HG03066 (cell line): ENCODE results near the gene MYO7B.

Source experiments
- ATAC-seq: cut with Tn5 transposase; IDR thresholded peaks from one replicate; pipeline ENCODE4 v1.9.1; 2021; ENCODE audit warnings: low read depth; ENCODE audit not compliant: unreplicated experiment

The MYO7B gene

DNA sequence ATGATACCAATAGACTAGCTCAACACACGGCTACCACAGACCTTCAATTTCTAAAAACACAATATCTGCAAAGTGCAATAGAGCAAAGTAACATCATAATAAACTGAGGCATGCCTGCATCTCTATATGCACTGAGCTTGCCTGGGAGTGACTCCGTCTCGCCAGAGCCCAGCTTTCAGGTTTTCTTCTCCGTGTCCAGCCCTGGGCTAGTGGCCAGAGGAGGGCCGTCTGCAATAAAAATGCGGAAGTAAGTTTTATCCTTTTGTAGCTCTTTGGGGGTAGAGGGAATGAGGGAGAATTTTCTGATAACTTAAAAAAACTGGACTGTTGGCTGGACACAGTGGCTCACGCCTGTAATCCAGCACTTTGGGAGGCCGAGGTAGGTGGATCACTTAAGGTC lies 69.5 kb downstream of the MYO7B start:
- no peak for ATAC-seq

DNA sequence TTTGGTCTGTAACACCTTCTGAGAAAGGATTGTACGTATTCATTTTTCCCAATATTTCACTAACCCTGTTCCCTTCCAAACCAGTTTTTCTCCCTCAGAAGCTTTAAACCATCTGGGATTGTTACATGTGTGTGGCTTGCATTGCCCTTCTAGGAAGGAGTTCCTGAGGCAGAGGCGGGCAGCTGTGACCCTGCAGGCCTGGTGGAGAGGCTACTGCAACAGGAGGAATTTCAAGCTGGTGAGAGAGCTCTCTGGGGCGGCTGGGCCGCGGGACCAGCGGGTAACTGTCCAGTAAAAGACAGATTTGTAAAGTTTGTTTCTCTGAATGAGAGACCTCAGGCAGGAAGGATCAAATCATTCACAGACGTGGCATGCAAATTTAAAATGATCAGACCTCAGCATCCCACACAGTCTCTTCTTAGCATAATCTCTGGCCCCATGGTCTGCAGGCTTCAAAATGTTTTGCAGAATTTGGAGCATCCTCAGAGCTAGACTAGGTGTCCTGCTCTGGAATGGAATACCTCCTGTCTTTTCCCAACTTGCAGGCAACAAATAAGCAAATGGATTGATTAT lies 70.3 kb downstream of the MYO7B start:
- ATAC-seq = no peak

DNA sequence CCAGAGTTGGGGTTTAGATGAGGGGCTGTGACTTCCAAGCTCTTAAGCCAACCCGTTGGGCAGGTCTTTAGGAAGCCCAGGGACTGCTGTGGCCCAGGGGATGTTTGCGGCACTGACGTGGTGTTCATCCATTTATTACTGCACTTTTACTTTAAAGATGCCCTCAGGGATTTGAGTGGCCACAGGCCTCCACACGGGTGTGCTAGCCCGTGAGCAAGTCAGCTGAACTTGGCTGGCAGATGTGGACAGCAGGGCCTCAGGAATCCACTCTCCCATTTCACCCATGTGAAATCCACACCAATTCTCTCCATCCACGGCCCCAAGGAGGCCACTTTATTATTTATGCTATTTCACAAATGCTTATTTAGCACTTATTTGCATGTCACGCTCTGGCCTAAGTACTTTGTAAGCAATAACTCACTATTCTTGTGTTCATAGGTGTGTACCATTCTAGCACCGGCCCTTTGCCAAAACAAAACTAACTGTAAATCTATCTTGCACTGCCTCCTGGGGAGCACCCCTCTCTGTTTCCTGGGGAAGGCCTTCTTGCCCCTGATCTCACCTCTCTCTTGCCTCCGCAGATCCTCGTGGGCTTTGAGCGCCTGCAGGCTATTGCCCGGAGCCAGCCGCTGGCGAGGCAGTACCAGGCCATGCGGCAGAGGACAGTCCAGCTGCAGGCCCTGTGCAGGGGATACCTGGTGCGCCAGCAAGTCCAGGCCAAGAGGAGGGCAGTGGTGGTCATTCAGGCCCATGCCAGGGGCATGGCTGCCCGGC lies 71.3 kb downstream of the MYO7B start:
- no peak for ATAC-seq

DNA sequence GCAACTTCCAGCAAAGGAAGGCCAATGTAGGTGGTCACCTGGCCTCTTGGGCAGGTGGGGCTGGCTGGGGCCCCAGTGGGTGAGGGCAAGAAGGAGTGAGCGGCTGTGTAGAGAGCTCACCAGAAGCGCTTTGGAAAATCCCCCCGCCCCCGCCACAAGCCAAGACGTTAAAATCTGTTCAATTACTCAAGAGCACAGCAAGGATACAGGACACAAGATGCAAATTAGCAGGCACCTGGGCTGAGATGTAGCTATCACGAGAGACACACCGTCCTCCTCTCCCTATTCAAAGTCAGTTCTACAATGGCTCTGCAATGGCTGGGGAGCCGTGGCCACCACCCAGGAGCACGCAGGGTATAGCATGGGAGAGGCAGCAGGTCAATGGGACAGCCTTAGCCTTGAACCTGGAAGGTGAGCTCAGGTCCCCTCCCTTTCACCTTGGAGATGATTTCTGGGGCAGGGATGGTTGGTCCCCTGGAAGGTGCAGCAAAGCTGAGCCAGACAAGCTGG lies 72.0 kb downstream of the MYO7B start:
- ATAC-seq = no peak

DNA sequence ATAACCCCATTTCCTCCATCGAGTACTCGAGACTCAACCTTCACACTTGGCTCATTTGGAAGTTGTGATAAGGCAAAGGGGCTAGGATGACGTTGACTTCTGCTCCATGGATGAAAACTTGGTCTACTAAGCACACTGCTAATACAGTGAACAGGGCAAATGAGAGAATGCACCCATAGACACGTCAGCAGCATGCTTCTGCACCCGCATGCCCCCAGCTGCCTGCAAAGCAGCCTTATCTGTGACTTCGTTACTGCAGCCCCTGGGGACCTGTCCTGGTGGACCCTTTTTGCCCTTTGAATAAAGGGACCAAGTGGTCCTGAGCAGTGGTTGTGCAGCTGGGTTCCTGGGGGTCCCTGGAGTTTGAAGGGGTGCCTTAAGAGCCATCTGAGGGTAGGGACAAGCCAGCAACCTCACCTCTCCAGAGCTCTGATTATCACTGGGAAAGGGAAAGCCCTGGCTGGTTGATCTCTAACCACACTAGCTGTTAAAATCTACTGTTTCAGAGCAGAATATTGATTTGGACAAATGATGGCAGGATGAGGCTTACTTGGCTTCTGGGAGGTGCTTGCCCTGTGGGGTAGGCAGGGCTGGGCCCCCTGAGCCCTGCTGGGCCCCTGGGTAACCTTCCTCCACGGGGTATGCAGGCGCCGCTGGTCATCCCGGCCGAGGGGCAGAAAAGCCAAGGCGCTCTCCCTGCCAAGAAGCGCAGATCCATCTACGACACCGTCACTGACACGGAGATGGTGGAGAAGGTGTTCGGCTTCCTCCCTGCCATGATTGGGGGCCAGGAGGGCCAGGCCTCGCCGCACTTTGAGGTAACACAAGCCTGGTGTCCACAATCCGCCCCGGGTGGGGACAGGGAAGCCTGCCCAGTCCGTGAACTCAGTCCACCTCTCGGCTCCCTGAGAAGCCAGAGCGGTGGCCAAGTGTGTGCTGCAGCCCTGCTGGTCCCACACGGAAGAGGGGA lies 72.9 kb downstream of the MYO7B start:
- ATAC-seq = no peak

DNA sequence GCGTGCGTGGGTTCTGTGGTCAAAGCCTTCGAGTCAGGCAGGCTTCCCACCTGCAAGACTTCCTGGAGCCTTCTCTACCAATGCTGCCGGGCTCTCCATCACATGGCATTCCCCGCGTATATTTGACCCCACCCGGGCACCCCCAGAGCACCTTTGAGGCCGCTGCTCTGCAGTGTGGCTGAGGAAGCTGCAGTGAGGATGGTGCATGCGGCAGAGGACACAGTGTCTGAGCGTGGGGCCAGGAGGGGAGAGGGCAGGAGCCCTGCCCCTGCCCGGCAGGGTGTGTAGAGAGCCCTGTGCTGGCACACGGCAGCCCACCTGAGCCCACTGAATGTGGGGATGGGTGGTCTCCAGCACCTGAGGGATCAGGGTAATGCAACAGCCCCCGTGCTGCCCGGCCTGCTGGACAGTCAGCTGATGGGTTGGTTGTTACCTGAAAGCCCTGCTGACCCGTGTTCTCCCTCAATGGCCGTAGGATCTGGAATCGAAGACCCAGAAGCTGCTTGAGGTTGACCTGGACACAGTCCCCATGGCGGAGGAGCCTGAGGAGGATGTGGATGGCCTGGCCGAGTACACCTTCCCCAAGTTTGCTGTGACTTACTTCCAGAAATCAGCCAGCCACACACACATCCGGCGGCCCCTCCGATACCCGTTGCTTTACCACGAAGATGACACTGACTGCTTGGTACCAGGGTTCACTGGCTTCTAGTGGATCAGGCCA lies 73.7 kb downstream of the MYO7B start:
- ATAC-seq = no peak

DNA sequence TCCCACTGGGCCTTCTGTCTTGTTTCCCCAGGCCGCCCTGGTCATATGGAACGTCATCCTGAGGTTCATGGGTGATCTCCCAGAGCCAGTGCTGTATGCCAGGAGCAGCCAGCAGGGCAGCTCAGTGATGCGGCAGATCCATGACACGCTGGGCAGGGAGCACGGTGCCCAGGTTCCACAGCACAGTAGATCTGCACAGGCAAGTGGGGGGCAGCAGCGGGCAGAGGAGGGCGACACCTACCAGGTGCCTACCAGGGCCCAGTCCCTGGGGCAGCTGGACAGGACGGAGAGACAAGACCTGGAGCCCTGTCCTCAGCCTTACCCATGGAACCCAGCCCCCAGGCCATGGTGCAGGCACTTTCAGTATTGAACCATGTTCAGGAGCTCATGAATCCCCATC lies 74.3 kb downstream of the MYO7B start:
- ATAC-seq = no peak

DNA sequence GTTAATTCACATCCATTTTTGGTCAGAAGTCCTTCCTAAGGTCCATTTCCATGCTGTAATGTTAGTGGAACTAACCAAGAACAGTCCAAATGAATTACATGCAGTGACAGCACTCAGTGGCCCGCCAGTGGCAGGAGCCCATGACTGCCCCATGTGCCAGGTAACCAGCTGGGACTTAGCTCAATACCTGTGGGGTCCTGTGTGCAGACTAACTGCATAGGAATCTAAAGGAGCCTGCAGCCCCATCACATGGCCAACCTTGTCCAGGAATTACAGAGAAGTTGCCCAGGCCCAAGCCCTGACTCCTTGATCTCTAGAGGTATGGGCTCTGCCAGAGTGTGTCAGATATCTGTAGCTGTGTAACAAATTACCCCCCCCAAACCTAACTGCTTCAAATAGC lies 75.1 kb downstream of the MYO7B start:
- no peak for ATAC-seq

DNA sequence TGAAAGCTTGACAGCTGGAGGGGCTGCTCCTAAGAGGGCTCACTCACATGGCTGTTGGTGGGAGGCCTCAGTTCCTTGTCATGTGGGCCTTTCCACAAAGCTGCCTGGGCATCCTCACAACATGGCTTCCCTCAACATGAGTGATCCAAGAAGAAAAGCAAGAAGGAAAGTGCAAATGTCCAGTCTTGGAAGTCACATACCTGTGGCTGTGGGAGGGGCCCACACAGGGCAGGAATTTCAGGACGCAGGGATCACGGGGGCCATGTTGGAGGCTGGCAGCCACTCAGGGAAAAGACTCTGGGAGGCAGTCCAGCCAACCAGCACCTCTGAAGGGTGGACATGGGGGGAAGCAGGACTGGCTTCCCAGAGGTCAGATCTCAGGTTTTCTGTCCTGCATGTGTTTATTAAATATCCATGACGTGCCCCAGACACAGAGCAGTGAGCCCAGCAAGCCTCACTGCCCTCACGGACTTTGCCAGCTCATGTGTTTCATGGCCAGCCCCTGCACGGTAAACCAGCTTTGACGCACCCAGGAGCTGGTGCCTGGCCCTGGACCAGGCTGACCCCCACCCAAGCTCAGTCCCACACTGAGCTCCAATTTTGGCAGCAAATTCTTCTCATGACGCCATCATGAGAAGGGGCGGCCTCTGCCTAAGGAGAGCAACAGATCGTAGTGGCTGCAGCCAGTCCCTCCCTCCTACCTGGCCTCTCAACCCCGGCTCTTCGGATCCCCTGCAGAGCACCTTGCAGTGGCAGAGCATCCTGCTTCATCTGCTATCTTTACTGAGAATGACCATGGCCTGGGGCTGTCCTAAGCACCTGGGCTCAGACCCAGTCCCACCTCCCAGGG lies 75.8 kb downstream of the MYO7B start:
- ATAC-seq = no peak

DNA sequence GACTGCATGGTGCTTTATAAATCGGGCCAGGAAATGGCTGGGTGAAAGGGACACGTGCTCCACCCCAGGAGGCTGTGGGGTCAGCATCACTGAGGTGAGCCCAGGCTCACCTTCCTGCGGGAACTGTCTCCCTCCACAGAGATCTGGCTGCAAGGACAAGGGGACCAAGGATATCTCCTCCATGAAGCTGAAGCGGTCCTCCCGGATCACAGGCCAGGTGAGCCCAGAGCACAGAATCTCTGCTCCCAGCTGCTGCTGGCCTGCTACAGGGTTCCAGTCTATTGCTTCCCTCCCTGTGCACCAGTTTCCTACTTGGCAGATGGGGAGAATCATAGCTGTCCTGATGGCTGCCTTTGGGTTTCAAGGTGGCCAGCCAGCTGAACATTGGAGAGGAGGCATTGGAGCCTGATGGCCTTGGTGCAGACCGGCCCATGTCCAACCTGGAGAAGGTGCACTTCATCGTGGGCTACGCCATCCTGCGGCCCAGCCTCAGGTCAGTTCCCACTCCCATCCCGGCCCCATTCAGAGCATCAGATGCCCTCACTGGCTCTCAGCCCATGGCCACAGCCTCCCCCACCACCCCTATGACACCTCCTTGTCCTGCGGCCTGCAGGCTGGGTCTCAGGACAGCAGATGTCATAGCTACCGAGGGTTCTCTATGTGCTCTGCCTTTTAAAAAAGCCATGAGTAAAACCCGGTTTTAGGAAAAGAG lies 76.8 kb downstream of the MYO7B start:
- ATAC-seq = no peak

DNA sequence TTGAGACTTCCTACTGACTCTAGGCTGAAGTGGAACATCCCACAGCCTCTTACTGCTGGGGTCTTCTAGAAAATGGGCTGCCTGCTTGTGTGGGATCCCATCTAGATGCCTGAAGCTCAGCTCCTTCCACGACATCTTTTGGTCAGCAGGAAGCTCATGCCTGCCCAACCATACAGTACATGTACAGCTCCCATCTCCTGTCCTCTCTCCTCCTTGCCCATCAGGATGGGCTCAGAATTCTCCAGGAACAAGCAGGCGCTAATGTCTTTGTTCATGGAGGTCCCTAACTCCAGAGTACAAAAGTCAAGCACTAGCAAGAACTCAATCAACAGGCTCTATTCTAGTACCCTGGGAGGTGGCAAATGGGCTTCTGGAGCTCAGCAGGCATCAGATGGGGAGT lies 78.8 kb downstream of the MYO7B start:
- no peak for ATAC-seq

DNA sequence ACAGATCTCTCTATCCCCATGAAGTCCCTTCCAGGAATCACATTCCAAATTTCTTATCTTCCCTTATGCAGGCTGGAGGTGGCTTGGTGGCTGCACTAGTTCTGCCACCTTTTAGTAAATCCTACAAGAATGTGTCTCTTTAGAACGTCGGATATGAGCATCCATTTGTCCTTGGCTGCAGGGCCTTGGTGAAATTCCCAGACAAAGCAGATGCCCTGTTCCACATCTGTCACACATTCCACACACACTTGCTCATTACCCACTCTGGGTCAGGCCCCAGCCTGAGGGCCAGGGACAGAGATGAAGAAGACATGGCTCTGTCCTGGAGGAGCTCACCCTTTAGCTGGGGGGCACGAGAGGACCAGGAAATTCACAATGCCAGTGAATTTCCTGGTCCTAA lies 79.2 kb downstream of the MYO7B start:
- no peak for ATAC-seq

DNA sequence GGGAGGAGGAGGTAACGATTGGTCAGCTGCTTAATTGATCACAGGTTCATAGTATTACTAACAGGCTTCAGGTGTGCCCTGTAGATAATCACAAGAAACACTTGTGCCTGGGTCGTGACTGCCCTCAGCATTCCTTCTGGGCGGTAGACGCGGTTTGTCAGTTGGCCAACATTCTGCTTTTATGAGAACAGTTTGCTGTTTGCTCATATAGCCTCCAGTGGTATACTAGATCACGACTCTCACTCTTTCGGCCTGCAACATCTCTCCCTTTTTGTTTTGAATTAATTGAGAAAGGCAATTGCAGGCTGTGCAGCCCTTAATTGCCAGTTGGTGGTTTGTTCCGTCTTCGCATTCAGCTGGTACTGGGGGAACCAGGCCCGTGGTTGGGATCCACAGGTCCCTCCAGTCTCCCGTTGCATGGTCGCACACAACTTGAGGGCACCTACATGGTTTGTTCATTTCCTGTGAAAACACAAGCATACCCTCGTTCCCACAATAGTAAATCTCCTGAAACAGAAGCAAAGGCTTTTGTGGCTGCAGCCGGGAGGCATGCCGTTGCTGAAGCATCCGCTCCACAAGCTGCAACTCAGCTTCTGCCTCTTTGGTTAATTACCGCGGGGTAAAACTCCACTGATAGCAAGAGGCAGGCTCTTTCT lies 80.2 kb downstream of the MYO7B start:
- ATAC-seq = no peak

DNA sequence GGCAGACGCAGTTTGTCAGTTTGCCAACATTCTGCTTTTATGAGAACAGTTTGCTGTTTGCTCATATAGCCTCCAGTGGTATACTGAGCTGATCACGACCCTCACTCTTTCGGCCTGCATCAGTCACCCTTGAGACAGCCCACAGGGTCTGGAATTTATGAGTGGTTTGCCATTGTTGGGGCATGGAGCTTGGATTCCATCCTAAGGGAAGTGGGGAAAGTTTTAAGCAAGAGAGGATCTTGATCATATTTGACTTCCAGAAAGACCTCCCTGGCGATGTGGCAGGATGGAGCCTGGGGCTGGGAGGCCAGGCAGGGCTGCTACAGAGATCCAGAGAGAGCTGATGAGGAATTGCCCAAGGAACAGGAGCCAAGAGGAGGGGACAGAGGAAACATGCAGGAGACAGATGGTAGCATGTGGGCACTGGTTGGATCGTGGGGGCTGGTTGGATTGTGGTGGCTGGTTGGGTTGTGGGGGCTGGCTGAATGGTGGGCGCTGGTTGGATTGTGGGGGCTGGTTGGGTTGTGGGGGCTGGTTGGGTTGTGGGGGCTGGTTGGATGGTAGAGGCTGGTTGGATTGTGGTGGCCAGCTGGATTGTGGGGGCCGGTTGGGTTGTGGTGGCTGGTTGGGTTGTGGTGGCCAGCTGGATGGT lies 83.2 kb downstream of the MYO7B start:
- no peak for ATAC-seq

DNA sequence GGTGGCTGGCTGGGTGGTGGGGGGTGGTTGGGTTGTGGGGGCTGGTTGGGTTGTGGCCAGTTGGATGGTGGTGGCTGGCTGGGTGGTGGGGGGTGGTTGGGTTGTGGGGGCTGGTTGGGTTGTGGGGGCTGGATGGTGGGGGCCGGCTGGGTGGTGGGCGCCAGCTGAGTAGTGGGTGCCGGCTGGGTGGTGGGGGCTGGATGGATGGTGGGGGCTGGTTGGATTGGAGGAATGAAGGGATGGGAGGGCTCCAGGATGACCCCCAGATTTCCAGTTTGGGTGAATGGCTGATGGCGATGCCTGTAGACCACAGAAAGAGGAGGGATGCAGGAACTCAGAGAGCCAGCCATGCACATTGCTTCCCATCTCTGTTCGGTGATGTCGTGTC lies 83.7 kb downstream of the MYO7B start:
- no peak for ATAC-seq

DNA sequence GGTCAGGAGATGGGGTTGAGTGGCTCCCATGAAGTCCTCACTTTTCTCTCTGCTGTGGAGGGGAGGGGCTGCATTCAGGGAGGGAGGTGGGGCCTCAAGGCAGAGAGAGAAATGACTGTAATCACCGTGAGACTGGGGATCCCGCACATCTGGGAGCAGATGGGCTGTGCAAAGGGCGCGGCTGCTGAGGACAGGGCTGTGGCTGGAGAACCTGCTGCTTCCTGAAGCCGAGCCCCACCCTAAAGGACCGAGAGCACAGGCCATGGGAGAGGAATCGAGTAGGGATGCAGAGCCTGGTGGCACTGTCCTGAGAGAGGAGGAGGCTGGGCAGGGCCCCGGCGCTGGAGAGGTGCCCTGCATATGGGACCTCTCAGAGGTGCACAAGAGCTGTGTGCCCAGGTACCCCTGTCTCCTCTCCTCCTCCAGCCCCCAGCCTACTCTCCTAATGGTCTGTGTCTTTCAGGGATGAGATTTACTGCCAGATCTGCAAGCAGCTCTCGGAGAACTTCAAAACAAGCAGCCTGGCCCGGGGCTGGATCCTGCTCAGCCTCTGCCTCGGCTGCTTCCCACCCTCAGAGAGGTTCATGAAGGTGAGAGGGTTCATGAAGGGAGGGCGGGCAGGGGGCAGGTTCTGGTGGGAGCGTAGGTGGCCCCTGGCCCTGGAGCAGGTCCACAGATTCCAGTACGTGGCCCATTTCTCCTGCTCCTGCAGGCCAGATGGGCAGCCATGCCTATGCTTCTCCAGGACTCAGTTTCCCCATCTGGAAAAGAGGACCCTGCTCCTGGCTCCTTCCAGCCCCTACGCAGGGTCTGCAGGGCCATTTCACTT lies 84.6 kb downstream of the MYO7B start:
- ATAC-seq = no peak

DNA sequence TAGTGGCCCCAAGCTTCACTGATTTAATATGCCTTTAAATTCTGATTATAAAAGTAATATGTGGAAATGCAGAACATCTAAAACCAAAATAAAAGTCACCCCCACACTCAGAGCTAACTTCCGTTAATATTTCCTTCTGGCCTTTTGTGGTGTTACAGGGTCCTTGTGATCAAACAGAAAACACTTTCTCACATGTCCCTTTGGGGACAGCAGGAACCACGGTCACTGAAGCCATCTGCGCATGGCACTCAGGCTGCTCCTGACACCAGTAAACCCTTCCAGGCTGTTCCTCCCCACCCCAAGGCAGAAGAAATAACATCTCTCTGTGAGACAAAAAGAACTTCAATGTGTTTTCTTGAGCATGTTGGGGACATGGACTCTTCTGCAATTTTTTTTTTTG lies 85.4 kb downstream of the MYO7B start:
- no peak for ATAC-seq
